Neutrophil (primary cell): ENCODE data around the gene KCTD21.

Source experiments
- H3K27ac ChIP-seq: fragments of 200-600 bp; sonication (generic); 2 replicates; pipeline ENCODE4 v1.5.1; 2016; ENCODE audit warnings: mild to moderate bottlenecking, moderate library complexity
- H3K27me3 ChIP-seq: fragments of 200-600 bp; sonication (generic); 2 replicates; pipeline ENCODE4 v1.6.0; 2016; ENCODE audit warnings: mild to moderate bottlenecking
- H3K36me3 ChIP-seq: fragments of 200-600 bp; sonication (generic); 2 replicates; pipeline ENCODE4 v1.5.1; 2017
- H3K4me1 ChIP-seq, 2 experiments: fragments of 200-600 bp in 1 of 2; sonication (generic) in 1 of 2; 1 replicate in 1 of 2; 2 replicates in 1 of 2; pipeline versions ENCODE4 v1.5.1 to v1.6.1; 2013 to 2016; ENCODE audit warnings: low read depth in 1 of 2, low read length in 1 of 2, mild to moderate bottlenecking in 1 of 2, moderate library complexity in 1 of 2; ENCODE audit not compliant: control insufficient read depth in 1 of 2, insufficient read depth in 1 of 2
- H3K4me3 ChIP-seq, 2 experiments: fragments of 200-600 bp in 1 of 2; sonication (generic) in 1 of 2; 1 replicate in 1 of 2; 2 replicates in 1 of 2; pipeline ENCODE4 v1.5.1; 2013 to 2016; ENCODE audit warnings: low read depth in 1 of 2, low read length in 1 of 2, mild to moderate bottlenecking in 1 of 2, moderate library complexity in 1 of 2
- H3K9me3 ChIP-seq: fragments of 200-600 bp; sonication (generic); 2 replicates; pipeline ENCODE4 v1.5.1; 2016
- TF ChIP-seq, protein P1 (sequence below): fragments of 200-600 bp; sonication (generic); IDR thresholded peaks from 2 replicates; pipeline ENCODE4 v1.5.1; 2016; ENCODE audit warnings: antibody characterized with exemption

Gene KCTD21

DNA sequence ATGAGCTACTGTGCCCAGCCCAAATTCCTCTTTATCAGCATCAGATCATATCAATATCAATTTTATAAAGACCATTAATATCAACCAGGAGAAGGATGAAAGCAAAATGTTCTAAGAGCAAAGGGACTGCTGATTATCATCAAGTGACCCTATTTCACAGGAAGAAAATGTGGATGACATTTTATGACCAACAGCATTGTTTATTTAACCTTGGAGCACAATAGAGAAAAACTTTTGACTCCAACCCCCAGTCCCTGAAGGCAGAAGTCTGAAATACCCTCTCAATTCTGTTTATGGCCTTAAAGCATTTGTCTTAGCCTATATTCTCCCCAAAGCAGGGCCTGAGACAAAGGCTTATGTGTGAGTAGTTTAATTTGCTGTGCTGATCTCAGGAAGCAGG, 37.7 kb downstream of the KCTD21 start:
- Histone ChIP-seq H3K36me3 (no peaks in the 10 kb centered on the region), H3K27ac (no peak overlapping the region), H3K9me3 (no peaks in the 10 kb centered on the region), H3K4me1 (no peaks in the 10 kb centered on the region), H3K4me3 (no peak overlapping the region), H3K27me3 (no peaks in the 10 kb centered on the region)
- TF ChIP-seq, protein P1, sequence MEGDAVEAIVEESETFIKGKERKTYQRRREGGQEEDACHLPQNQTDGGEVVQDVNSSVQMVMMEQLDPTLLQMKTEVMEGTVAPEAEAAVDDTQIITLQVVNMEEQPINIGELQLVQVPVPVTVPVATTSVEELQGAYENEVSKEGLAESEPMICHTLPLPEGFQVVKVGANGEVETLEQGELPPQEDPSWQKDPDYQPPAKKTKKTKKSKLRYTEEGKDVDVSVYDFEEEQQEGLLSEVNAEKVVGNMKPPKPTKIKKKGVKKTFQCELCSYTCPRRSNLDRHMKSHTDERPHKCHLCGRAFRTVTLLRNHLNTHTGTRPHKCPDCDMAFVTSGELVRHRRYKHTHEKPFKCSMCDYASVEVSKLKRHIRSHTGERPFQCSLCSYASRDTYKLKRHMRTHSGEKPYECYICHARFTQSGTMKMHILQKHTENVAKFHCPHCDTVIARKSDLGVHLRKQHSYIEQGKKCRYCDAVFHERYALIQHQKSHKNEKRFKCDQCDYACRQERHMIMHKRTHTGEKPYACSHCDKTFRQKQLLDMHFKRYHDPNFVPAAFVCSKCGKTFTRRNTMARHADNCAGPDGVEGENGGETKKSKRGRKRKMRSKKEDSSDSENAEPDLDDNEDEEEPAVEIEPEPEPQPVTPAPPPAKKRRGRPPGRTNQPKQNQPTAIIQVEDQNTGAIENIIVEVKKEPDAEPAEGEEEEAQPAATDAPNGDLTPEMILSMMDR: no peak

DNA sequence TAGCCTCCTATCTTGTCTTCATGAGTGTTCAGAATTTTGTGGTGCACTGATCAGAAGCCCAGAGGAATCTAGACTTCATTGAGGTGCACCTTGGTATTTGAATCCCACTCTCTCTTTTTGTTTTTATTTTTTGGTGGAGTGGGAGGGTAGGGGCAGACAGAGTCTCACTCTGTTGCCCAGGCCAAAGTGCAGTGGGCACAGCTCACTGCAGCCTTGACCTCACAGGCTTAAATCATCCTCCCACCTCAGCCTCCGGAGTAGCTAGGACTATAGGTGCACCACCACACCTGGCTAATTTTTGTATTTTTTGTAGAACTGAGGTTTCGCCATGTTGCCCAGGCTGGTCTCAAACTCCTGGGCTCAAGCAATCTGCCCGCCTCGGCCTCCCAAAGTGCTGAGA, 38.1 kb downstream of the KCTD21 start:
- Histone ChIP-seq H3K27ac (no peak overlapping the region), H3K36me3 (no peaks in the 10 kb centered on the region), H3K9me3 (no peaks in the 10 kb centered on the region), H3K4me3 (no peak overlapping the region), H3K4me1 (no peaks in the 10 kb centered on the region), H3K27me3 (no peaks in the 10 kb centered on the region)
- TF ChIP-seq, protein P1: no peak

DNA sequence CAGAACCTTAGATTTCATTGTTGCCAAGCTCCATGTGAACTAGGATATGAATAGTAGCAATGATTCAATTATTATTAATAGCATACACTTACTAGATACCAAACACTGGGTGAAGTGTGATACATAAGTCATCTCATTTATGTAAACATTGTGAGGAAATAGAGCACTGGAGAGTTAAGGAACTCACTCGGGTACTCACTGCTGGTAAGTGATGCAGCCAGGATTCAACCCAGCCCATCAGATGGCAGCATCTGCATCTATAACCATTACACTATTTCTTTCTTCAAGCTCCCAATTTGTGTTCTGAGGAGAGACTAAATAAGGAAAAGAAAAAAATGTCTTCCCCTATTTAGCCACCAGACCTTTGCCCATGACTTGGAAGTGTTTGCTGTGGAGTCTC, 38.8 kb downstream of the KCTD21 start:
- TF ChIP-seq, protein P1: no peak
- Histone ChIP-seq H3K36me3 (no peaks in the 10 kb centered on the region), H3K4me1 (no peaks in the 10 kb centered on the region), H3K27ac (no peak overlapping the region), H3K27me3 (no peaks in the 10 kb centered on the region), H3K9me3 (no peaks in the 10 kb centered on the region), H3K4me3 (no peak overlapping the region)

DNA sequence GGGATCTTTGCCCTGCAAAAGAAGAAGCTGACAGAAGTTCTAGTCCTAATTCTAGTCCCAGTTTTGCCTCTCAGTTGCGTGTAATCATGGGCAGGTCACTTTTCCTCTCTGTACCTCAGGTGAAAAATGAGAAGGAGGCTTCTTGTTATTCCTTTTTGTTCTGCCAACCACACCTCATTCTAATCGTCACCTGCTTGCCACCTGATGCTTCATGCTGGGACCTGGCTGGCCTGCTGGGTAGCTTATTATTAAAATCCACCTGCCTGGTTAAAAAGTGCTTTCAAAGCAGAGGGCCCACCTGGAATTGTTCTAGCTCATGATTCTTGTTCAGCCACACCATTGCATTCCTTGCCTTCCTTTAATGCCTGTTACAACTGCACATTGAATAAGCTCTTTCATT, 40.6 kb downstream of the KCTD21 start:
- no peaks in the 10 kb centered on the region for H3K27me3 ChIP-seq
- no peaks in the 10 kb centered on the region for H3K36me3 ChIP-seq
- H3K4me3 ChIP-seq: no peak overlapping the region
- H3K4me1 ChIP-seq: no peaks in the 10 kb centered on the region
- TF ChIP-seq, protein P1: no peak
- H3K27ac ChIP-seq: no peak overlapping the region
- H3K9me3 ChIP-seq: no peaks in the 10 kb centered on the region

DNA sequence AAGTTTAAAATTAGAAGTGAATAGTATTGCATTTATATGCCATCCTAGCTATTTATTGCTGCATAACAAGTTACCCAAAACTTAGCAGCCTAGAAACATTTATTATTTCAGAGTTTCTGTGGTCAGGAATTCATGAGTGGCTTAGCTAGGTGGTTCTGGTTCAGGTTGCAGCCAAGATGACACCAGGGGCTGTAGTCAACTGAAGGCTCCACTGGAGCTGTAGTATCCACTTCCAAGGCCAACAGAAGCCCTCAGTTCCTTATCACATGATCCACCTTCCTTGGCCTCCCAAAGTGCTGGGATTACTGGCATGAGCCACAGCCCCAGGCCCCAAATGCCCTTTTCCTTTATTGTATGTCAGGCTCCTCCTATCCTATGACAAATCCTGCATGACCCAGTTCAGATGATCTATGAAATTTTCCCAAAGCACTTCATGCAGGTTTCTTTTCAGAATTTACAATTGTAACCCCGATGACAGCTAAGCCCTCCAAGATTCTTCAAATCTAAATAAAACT, 42.9 kb downstream of the KCTD21 start:
- Histone ChIP-seq H3K27ac (no peak overlapping the region), H3K9me3 (no peaks in the 10 kb centered on the region)

More for the DNA sequence above, 42.9 kb downstream of the KCTD21 start:
- no peaks in the 10 kb centered on the region for H3K36me3 ChIP-seq
- H3K27me3 ChIP-seq: no peaks in the 10 kb centered on the region
- TF ChIP-seq, protein P1: no peak
- H3K4me3 ChIP-seq: no peak overlapping the region
- no peaks in the 10 kb centered on the region for H3K4me1 ChIP-seq
